OCI-LY1 (cell line): Measurements from ENCODE around the gene GFPT2.

ENCODE experiments used
- H2AFZ ChIP-seq: fragments of 200-600 bp; sonication (generic), shearing (Covaris generic); 2 replicates; pipeline ENCODE4 v1.6.0; 2014; ENCODE audit warnings: antibody characterized with exemption, mild to moderate bottlenecking, low read length
- H3F3A ChIP-seq: fragments of 200-600 bp; sonication (generic), shearing (Covaris generic); 2 replicates; pipeline ENCODE4 v1.6.0; 2014; ENCODE audit warnings: mild to moderate bottlenecking, antibody characterized with exemption, low read length, moderate library complexity; ENCODE audit not compliant: insufficient read depth
- H3K27ac ChIP-seq: fragments of 200-600 bp; sonication (generic); 2 replicates; pipeline ENCODE4 v1.5.1; 2014; ENCODE audit warnings: low read length, mixed run types, mild to moderate bottlenecking, low read depth; ENCODE audit not compliant: poor library complexity, severe bottlenecking
- H3K27me3 ChIP-seq: fragments of 200-600 bp; sonication (generic); 2 replicates; pipeline ENCODE4 v1.6.0; 2014; ENCODE audit warnings: antibody characterized with exemption, mild to moderate bottlenecking, low read length, moderate library complexity; ENCODE audit not compliant: insufficient read depth
- H3K36me3 ChIP-seq: fragments of 200-600 bp; sonication (generic); 2 replicates; pipeline ENCODE4 v1.6.1; 2014; ENCODE audit warnings: mild to moderate bottlenecking, antibody characterized with exemption, low read length, moderate library complexity, mixed read lengths; ENCODE audit not compliant: insufficient read depth
- H3K4me1 ChIP-seq: fragments of 200-600 bp; sonication (generic); 2 replicates; pipeline ENCODE4 v1.5.1; 2014; ENCODE audit warnings: mild to moderate bottlenecking, low read length, moderate library complexity; ENCODE audit not compliant: insufficient read depth, severe bottlenecking
- H3K4me2 ChIP-seq: fragments of 200-600 bp; sonication (generic), shearing (Covaris generic); 2 replicates; pipeline ENCODE4 v1.6.1; 2014; ENCODE audit warnings: low read length
- H3K4me3 ChIP-seq: fragments of 200-600 bp; sonication (generic); 2 replicates; pipeline ENCODE4 v1.5.1; 2014; ENCODE audit warnings: low read length, low read depth, mild to moderate bottlenecking, mixed read lengths; ENCODE audit not compliant: poor library complexity, severe bottlenecking
- H3K79me2 ChIP-seq: fragments of 200-600 bp; shearing (Covaris generic); 2 replicates; pipeline ENCODE4 v1.6.1; 2016; ENCODE audit warnings: mixed run types, low read length, mixed read lengths; ENCODE audit not compliant: insufficient read depth
- H3K9ac ChIP-seq: fragments of 200-600 bp; sonication (generic), shearing (Covaris generic); 2 replicates; pipeline ENCODE4 v1.6.1; 2014; ENCODE audit warnings: mild to moderate bottlenecking, low read length, mixed read lengths
- H3K9me2 ChIP-seq: fragments of 200-600 bp; sonication (generic), shearing (Covaris generic); 2 replicates; pipeline ENCODE4 v1.6.1; 2014; ENCODE audit warnings: low read depth, mild to moderate bottlenecking, low read length, mixed read lengths
- H3K9me3 ChIP-seq: fragments of 200-600 bp; shearing (Covaris generic); 2 replicates; pipeline ENCODE4 v1.6.1; 2014; ENCODE audit warnings: low read length, mixed read lengths
- H4K20me1 ChIP-seq: fragments of 200-600 bp; sonication (generic), shearing (Covaris generic); 2 replicates; pipeline ENCODE4 v1.6.0; 2016; ENCODE audit warnings: mild to moderate bottlenecking, low read length; ENCODE audit not compliant: insufficient read depth
- EZH2 ChIP-seq: fragments of 200-600 bp; sonication (generic), shearing (Covaris generic); IDR thresholded peaks from 2 replicates; pipeline ENCODE4 v1.8.0; 2017; ENCODE audit warnings: borderline replicate concordance, mixed run types, mild to moderate bottlenecking, antibody characterized with exemption, low read length, moderate library complexity, mixed read lengths
- TF ChIP-seq, protein P1 (sequence below): fragments of 200-600 bp; sonication (generic), shearing (Covaris generic); IDR thresholded peaks from 2 replicates; pipeline ENCODE4 v1.5.1; 2017; ENCODE audit warnings: mild to moderate bottlenecking, antibody characterized with exemption, low read length, moderate library complexity, mixed read lengths

GFPT2 gene

DNA sequence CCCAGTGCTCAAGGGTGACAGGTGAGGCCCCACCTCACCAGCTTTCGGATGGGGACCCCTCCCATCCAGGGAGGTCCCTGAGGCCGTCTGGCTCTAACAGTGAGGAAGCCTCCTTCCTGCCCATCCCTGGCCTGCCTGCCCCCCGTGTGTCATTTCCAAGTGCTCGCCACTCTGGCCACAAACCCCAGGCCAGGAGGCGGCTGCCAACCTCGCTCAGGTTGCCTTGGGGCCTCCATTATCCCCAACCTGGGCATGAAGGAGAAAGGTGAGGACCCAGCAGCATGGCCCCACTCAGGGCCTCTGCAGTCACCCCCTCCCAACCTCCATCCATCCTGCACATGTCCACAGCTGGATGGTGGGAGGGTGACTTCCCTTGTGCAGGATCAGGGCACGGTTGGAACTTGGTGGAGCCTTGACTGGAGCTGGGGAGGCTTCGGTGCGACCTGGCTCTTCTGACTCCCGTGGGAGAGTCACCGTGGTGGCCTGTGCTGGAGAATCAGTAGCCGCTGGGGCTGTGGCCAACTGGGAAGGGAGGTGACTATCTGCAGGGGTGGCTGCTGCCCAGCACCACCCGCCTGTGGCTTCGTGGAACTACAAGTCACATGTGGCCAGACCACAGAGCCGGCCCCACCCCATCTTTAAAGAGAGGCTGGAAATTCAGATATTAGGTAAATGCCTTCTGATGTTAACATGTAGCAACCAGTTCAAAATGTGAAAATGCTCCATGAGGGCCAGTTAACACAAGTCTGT is 37.5 kb upstream of the GFPT2 start:
- no peak for TF ChIP-seq EZH2
- TF ChIP-seq, protein P1, sequence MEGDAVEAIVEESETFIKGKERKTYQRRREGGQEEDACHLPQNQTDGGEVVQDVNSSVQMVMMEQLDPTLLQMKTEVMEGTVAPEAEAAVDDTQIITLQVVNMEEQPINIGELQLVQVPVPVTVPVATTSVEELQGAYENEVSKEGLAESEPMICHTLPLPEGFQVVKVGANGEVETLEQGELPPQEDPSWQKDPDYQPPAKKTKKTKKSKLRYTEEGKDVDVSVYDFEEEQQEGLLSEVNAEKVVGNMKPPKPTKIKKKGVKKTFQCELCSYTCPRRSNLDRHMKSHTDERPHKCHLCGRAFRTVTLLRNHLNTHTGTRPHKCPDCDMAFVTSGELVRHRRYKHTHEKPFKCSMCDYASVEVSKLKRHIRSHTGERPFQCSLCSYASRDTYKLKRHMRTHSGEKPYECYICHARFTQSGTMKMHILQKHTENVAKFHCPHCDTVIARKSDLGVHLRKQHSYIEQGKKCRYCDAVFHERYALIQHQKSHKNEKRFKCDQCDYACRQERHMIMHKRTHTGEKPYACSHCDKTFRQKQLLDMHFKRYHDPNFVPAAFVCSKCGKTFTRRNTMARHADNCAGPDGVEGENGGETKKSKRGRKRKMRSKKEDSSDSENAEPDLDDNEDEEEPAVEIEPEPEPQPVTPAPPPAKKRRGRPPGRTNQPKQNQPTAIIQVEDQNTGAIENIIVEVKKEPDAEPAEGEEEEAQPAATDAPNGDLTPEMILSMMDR: no peak
- Histone ChIP-seq H3F3A (no peaks in the 10 kb centered on the region), H3K9me2 (no peaks in the 10 kb centered on the region), H3K36me3 (no peaks in the 10 kb centered on the region), H3K79me2 (no peaks in the 10 kb centered on the region), H3K4me3 (no peak overlapping the region), H3K4me2 (no peak overlapping the region), H4K20me1 (no peaks in the 10 kb centered on the region), H3K9ac (no peak overlapping the region), H3K27ac (no peak overlapping the region), H3K4me1 (no peaks in the 10 kb centered on the region), H3K9me3 (no peaks in the 10 kb centered on the region), H2AFZ (no peak overlapping the region), H3K27me3 (no peaks in the 10 kb centered on the region)

DNA sequence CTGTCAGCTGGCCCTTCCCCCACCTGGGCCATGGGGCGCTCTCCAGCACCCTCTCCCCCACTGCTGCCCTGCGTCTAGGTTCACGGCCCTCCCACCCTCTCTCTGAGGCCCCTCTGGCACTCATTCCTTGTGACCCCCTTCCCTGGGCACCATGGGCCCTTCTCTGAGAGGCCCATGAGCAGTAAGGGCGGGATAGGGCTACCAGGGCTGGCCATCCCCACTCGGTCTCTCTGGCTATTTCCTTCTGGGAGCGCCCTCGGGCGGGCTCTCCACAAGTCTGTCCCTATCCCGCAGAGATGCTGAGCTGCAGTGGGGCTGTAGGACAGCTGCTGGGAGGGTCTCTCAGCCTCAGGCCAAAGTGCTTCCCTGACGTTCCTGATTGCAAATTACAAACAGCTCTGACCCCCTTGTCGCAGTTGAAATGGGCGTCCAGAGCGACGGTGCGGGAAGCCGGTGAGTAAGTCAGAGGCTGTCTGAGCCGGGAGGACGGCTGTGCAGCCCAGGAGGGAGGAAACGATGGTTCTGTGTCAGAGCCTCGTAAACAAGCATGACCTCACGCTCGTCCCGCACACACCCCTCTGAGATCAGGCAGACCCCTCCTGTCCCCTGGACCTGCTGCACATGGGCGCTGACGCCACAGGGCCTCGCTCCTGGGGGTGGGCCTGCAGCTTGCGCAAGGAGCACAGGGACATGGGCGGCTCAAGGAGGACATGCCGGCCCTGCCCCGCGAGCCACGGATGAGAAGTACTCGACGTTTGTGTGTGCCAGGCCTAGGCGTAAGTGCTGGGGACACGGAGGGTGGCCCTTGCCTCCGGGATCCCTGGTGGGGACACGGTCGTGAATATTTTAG is 36.3 kb upstream of the GFPT2 start:
- no peaks in the 10 kb centered on the region for H4K20me1 ChIP-seq
- H3K27ac ChIP-seq: no peak overlapping the region
- H3K9ac ChIP-seq: no peak overlapping the region
- no peaks in the 10 kb centered on the region for H3F3A ChIP-seq
- H3K36me3 ChIP-seq: no peaks in the 10 kb centered on the region
- no peak overlapping the region for H3K4me3 ChIP-seq
- H3K4me2 ChIP-seq: no peak overlapping the region
- TF ChIP-seq, protein P1: no peak
- no peak for TF ChIP-seq EZH2
- H3K79me2 ChIP-seq: no peaks in the 10 kb centered on the region
- H3K9me2 ChIP-seq: no peaks in the 10 kb centered on the region
- H3K9me3 ChIP-seq: no peaks in the 10 kb centered on the region
- H2AFZ ChIP-seq: no peak overlapping the region
- H3K4me1 ChIP-seq: no peaks in the 10 kb centered on the region
- H3K27me3 ChIP-seq: no peaks in the 10 kb centered on the region

DNA sequence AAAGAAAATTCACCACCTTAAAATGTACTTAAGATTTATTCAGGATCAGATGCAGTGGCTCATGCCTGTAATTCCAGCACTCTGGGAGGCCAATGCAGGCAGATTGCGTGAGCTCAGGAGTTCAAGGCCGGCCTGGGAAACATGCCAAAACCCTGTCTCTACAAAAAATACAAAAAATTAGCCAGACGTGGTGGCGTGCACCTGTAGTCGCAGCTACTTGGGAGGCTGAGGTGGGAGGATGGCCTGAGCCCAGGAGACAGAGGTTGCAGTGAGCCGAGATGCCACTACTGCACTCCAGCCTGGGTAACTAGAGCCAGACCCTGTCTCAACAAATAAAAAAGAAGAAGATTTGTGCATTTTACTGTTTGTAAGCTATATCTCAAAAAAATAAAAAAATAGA is 34.7 kb upstream of the GFPT2 start:
- H3K27me3 ChIP-seq: no peaks in the 10 kb centered on the region
- H3K9me2 ChIP-seq: no peaks in the 10 kb centered on the region
- no peaks in the 10 kb centered on the region for H3K36me3 ChIP-seq
- H3K4me2 ChIP-seq: no peak overlapping the region
- no peak overlapping the region for H3K4me3 ChIP-seq
- no peaks in the 10 kb centered on the region for H3K9me3 ChIP-seq
- no peaks in the 10 kb centered on the region for H4K20me1 ChIP-seq
- H3K79me2 ChIP-seq: no peaks in the 10 kb centered on the region
- no peaks in the 10 kb centered on the region for H3K4me1 ChIP-seq
- H3K9ac ChIP-seq: no peak overlapping the region
- H2AFZ ChIP-seq: no peak overlapping the region
- no peak overlapping the region for H3K27ac ChIP-seq
- TF ChIP-seq EZH2: no peak
- TF ChIP-seq, protein P1: no peak
- H3F3A ChIP-seq: no peaks in the 10 kb centered on the region
